Activated T-helper 1 cell treated with anti-CD3 and anti-CD28 coated beads, Interleukin-2, amount 50 U/mL, for 16 hours (primary cell): ENCODE data around the gene RASL12.
"Not testable (repeated sequence)": the region's sequence is repeated elsewhere in the genome, so short reads cannot be mapped to it uniquely, and the experiment has no call there.

ENCODE experiments used
- DNase-seq, 2 donors: peaks; one replicate each; pipeline ENCODE4 v3.0.0-alpha.2; 2020; ENCODE audit warnings: low read depth in 1 of 2, low spot score in 1 of 2

RASL12 gene

GRCh38 chr15:65028921-65029735, 38.7 kb downstream of the RASL12 start, which contains the start of gene MTFMT:
Gene MTFMT, minus strand, starts transcription at chr15:65029639. Its CDS starts 26 bp downstream, at chr15:65029613.
- peak; percentile 85 to 87 for DNase-seq

GRCh38 chr15:65028338-65028737, 39.5 kb downstream of the RASL12 start:
- DNase-seq = no peak

GRCh38 chr15:65027593-65027992, 40.2 kb downstream of the RASL12 start:
- no peak for DNase-seq

GRCh38 chr15:65026756-65027155, 41.0 kb downstream of the RASL12 start:
- no peak for DNase-seq

DNA sequence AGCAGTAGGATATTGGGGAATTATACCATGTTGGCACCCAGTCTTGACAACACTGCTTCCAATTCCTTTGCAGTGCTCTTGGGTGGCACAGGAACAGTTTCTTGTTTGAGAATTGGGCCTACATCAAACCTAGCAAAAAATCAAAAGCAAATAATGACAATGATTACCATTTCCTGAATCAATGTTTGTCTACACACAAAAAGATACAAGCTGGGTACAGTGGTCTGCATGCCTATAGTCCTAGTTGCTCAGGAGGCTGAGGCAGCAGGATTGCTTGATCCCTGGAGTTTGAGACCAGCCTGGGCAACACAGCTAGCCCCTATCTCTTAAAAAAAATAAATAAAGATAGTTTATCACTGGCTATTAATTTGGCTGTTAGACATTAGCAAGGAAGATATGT, 46.3 kb downstream of the RASL12 start:
- DNase-seq = no peak

- no peak for DNase-seq
These were observed 47.4 kb downstream of the RASL12 start for GRCh38 chr15:65020419-65020818.

DNA sequence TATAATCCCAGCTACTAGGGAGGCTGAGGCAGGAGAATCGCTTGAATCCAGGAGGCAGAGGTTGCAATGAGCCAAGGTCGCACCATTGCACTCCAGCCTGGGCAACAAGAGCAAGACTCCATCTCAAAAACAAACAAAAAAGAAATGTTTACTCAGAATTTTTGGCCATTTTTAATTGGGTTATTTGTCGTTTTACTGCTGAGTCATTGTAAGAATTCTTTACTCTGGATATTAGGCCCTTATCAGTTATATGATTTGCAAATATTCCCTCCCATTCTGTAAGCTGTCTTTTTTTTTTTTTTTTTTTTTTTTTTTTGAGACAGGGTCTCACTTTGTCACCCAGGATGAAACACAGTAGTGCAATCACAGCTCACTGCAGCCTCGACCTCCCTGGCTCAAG, 56.6 kb downstream of the RASL12 start:
- not testable (repeated sequence) for DNase-seq

DNA sequence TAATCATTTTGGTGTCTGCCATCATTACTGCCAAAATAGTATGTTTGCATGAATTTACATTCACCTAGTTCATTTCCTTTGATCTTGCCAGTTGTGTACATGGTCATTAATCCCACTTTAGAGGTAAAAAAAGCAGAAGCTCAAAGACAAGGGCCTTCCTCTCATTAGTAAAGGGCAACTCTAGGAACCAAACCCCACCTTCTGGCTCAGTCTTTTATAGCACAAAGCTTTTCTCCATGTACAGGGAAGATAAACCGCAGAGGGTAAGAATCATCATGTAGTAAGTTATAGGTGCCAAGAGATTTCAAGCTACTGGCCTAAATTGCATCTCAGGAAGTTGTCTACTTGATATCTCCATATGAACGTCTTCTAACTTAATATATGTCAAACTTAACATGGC, 58.8 kb downstream of the RASL12 start:
- DNase-seq = no peak

GRCh38 chr15:65006876-65007275, 60.9 kb downstream of the RASL12 start:
- DNase-seq = no peak

DNA sequence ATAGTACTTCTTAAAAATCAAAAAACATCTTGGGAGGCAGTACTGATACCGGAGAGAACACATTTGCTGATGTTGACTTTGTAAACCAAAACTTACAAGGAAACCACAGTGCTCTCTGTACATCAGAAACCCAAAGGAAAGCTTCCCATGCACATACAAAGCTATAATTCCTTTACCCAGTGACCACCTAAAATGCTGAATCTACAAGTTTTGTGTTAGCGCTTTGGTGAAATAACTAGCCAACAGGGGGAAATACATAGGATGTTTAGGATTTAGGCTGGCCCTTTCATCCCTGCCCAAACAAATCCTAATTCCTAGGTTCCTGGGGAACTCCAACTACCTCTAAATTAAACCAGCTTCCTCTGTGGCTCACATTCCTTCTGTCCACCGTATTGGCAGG, 62.8 kb downstream of the RASL12 start:
- DNase-seq = no peak
